ENCODE results near the gene EIF2AK2. TPM values are rescaled to one million over a fixed set of nuclear protein-coding genes. Genes with fewer than 3 reads are reported as not detected.

EIF2AK2 gene
- total and polyA plus RNA-seq, 10 of the 15 experiments (the other 5 are each of a cell fraction or from before 2014, with no cell fraction given), result 16.2 to 81.4 (median 63.3) TPM

DNA sequence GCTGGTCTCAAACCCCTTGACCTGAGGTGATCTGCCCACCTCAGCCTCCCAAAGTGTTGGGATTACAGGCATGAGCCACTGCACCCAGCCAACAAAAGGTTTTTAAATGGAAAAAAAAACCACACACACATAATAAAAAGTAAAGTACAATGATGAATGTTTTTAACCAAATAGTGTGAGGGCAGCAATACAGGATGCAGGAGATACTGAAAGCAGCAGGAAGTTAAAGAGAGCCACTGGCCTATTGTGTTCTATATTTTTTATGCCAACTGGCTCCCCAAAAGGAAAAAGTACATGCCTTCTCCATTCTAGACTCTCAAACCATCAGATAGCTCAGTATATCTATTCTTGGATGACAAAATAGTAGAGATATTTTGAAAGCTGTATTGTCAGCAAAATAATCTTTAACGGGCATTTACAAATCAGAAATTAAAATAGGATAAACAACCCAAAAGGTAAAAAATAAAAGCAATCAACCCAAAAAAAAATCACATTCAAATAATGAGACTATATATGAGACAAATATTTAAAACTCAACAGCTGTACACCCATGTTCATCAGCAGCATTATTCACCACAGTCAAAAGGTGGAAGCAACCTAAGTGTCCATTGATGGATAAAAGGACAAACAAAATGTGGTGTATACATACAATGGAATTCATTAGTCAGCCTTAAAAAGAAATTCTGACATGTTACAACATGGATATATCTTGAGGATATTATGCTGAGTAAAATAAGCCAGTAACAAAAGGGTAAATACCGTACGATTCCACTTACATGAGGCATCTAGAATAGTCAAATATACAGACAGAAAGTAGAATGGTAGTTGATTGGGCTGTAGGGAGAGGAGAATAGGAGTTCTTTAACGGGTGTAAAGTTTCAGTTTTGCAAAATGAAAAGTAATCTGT is 46.2 kb downstream of the EIF2AK2 start:
- H3K9me3 ChIP-seq (replicated peaks; ENCODE audit: control insufficient read depth, insufficient read depth, low read length), result no peaks in the 10 kb centered on the region
- H3K4me3 ChIP-seq, result no peak overlapping the region
- no TSS peak for BruUV-seq (replicated peaks)
- H3K9ac ChIP-seq (ENCODE audit: control insufficient read depth, insufficient read depth, low read length), result no peak overlapping the region
- no peak overlapping the region for H3K4me2 ChIP-seq (ENCODE audit: control insufficient read depth, insufficient read depth)
- ChIA-PET POLR2A (interaction anchor here (1.3 kb wide), 1 partner anchor 34 kb away, joined by 4 read pairs; no protein-coding TSS in a partner anchor), RAD21 (ENCODE audit: unreplicated experiment) (no interaction called here), SMC1A (ENCODE audit: uncharacterized antibody, unreplicated experiment) (interaction anchor here (0.6 to 1.1 kb wide), 2 partner anchors 30 to 272 kb away, joined by 3 read pairs; no protein-coding TSS in a partner anchor), CTCF (interaction anchor here (1.4 kb wide), 1 partner anchor 30 kb away, joined by 4 read pairs; no protein-coding TSS in a partner anchor)
- FAIRE-seq, result no peak
- no peak for DNase-seq (ENCODE audit: low read depth, low spot score)
- intact Hi-C loops (cut with micrococcal nuclease; ENCODE audit: unreplicated experiment) (no loop called here), in situ Hi-C loops (cut with MboI) (no loop called here)
- H3K4me1 ChIP-seq (ENCODE audit: control insufficient read depth, insufficient read depth, low read length), result no peaks in the 10 kb centered on the region
- no peak for ATAC-seq
- peaks cover 8 to 36% of the 10 kb centered on the region in 2 experiments for H3K36me3 ChIP-seq (ENCODE audit: control insufficient read depth in 2 of 2, insufficient read depth in 2 of 2, low read length in 1 of 2)
- no peaks in the 10 kb centered on the region for H3K27me3 ChIP-seq (replicated peaks in 1 of 2; ENCODE audit: control insufficient read depth in 2 of 2, insufficient read depth in 2 of 2, low read length in 1 of 2)
- 73% methylated on average over 4 of the region's 4 CpGs for WGBS (ENCODE audit: insufficient coverage, insufficient replicate concordance, low lambda C conversion rate, missing lambda C conversion rate)
- TF ChIP-seq CREM (IDR thresholded peaks at IDR 0.05; ENCODE audit: low read depth) (no peak), ZNF622 (IDR thresholded peaks at IDR 0.05) (no peak), SMC3 (IDR thresholded peaks at IDR 0.05; ENCODE audit: borderline replicate concordance, low read length) (no peak), TCF3 (IDR thresholded peaks at IDR 0.05; ENCODE audit: borderline replicate concordance, insufficient read depth, low read depth, low read length) (no peak), SPI1 (IDR thresholded peaks at IDR 0.05; ENCODE audit: borderline replicate concordance, insufficient read depth, low read depth, low read length) (no peak), SMAD5 (IDR thresholded peaks at IDR 0.05; ENCODE audit: low read depth) (no peak), SMAD1 (IDR thresholded peaks at IDR 0.05; ENCODE audit: low read depth, partially characterized antibody) (no peak), MEF2A (IDR thresholded peaks at IDR 0.05; ENCODE audit: insufficient read depth, low read depth, low read length) (no peak), TCF12 (IDR thresholded peaks at IDR 0.05; ENCODE audit: low read depth, low read length) (no peak)
- TF ChIP-seq, protein P1, sequence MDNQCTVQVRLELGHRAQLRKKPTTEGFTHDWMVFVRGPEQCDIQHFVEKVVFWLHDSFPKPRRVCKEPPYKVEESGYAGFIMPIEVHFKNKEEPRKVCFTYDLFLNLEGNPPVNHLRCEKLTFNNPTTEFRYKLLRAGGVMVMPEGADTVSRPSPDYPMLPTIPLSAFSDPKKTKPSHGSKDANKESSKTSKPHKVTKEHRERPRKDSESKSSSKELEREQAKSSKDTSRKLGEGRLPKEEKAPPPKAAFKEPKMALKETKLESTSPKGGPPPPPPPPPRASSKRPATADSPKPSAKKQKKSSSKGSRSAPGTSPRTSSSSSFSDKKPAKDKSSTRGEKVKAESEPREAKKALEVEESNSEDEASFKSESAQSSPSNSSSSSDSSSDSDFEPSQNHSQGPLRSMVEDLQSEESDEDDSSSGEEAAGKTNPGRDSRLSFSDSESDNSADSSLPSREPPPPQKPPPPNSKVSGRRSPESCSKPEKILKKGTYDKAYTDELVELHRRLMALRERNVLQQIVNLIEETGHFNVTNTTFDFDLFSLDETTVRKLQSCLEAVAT (IDR thresholded peaks at IDR 0.05), result no peak
- TF ChIP-seq, protein P2, sequence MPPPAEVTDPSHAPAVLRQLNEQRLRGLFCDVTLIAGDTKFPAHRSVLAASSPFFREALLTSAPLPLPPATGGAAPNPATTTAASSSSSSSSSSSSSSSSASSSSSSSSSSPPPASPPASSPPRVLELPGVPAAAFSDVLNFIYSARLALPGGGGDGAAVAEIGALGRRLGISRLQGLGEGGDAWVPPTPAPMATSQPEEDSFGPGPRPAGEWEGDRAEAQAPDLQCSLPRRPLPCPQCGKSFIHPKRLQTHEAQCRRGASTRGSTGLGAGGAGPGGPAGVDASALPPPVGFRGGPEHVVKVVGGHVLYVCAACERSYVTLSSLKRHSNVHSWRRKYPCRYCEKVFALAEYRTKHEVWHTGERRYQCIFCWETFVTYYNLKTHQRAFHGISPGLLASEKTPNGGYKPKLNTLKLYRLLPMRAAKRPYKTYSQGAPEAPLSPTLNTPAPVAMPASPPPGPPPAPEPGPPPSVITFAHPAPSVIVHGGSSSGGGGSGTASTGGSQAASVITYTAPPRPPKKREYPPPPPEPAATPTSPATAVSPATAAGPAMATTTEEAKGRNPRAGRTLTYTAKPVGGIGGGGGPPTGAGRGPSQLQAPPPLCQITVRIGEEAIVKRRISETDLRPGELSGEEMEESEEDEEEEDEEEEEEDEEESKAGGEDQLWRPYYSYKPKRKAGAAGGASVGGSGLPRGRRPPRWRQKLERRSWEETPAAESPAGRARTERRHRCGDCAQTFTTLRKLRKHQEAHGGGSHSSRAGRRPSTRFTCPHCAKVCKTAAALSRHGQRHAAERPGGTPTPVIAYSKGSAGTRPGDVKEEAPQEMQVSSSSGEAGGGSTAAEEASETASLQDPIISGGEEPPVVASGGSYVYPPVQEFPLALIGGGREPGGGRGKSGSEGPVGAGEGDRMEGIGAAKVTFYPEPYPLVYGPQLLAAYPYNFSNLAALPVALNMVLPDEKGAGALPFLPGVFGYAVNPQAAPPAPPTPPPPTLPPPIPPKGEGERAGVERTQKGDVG (CRISPR knock-in tag; IDR thresholded peaks at IDR 0.05), result no peak
- TF ChIP-seq, protein P3, sequence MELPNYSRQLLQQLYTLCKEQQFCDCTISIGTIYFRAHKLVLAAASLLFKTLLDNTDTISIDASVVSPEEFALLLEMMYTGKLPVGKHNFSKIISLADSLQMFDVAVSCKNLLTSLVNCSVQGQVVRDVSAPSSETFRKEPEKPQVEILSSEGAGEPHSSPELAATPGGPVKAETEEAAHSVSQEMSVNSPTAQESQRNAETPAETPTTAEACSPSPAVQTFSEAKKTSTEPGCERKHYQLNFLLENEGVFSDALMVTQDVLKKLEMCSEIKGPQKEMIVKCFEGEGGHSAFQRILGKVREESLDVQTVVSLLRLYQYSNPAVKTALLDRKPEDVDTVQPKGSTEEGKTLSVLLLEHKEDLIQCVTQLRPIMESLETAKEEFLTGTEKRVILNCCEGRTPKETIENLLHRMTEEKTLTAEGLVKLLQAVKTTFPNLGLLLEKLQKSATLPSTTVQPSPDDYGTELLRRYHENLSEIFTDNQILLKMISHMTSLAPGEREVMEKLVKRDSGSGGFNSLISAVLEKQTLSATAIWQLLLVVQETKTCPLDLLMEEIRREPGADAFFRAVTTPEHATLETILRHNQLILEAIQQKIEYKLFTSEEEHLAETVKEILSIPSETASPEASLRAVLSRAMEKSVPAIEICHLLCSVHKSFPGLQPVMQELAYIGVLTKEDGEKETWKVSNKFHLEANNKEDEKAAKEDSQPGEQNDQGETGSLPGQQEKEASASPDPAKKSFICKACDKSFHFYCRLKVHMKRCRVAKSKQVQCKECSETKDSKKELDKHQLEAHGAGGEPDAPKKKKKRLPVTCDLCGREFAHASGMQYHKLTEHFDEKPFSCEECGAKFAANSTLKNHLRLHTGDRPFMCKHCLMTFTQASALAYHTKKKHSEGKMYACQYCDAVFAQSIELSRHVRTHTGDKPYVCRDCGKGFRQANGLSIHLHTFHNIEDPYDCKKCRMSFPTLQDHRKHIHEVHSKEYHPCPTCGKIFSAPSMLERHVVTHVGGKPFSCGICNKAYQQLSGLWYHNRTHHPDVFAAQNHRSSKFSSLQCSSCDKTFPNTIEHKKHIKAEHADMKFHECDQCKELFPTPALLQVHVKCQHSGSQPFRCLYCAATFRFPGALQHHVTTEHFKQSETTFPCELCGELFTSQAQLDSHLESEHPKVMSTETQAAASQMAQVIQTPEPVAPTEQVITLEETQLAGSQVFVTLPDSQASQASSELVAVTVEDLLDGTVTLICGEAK (IDR thresholded peaks at IDR 0.05; ENCODE audit: borderline replicate concordance), result no peak
- H4K20me1 ChIP-seq (ENCODE audit: control insufficient read depth, insufficient read depth), result no peaks in the 10 kb centered on the region
- no peaks in the 10 kb centered on the region for H3K79me2 ChIP-seq (ENCODE audit: control insufficient read depth, insufficient read depth, low read length)
- H2AFZ ChIP-seq (ENCODE audit: control insufficient read depth, low read depth, low read length), result no peak overlapping the region
- no peak overlapping the region for H3K27ac ChIP-seq (ENCODE audit: control insufficient read depth, insufficient read depth)

Data from GM12878 (cell line).